Measurements from ENCODE around the gene LURAP1L.
A peak's percentile ranks its signal among the peaks of the same experiment; 100 is the strongest.

LURAP1L gene, protein sequence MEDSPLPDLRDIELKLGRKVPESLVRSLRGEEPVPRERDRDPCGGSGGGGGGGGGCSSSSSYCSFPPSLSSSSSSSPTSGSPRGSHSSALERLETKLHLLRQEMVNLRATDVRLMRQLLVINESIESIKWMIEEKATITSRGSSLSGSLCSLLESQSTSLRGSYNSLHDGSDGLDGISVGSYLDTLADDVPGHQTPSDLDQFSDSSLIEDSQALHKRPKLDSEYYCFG

DNA sequence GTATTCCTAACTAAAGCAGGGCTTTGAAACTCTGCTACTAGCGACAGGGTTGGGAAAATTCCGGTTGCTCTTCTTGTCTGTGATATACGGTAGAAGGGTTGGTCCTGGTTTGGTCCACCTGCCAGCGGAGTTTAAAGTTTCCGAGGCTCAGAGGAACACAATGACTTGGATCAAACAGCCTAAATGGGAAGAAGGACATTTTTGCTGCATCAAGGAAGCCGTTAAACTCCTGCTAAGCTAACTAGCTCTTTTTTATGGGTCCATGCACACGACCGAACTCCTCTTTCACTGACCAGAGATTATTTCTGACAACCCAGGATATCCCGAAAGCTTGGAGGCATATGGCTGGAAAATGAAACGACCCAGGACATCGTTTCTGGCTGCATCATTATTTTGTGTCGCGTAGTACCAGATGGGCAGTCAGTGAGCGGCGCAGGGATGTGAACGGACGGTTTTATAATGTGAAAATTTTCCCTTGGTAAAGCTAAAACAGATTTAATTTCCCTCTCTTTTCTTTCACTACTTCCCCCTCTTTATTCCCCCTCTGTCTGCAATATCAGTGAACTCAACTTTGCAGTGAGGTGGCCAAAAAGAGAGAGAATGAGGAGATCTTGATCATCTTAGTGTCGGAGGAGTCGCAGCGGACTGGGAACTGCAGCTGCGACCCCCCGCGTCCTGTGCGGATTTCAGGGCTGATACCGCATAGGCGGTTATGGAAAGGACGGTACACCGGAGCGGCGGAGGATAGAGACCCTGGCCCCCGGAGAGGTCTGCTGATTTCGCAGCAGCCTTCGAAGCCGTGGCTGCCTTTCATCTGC lies at the start of gene LURAP1L:
LURAP1L (plus strand) TSS at position 160 of the 818 bp plus-strand sequence. CDS start 696 bp downstream, outside the sequence.
- DNase-seq = peak; percentile 44
- Histone ChIP-seq H3K9me3 (ENCODE audit: severe bottlenecking) (no peaks in the 10 kb centered on the region), H3K36me3 (no peaks in the 10 kb centered on the region), H3K4me3 (ENCODE audit: low read depth, low read length) (peak within 1 kb of the TSS; percentile 89), H3K27me3 (ENCODE audit: insufficient read depth, low read depth, severe bottlenecking) (no peaks in the 10 kb centered on the region), H3K27ac (no peak within 1 kb of the TSS)
- TF ChIP-seq, protein P1, sequence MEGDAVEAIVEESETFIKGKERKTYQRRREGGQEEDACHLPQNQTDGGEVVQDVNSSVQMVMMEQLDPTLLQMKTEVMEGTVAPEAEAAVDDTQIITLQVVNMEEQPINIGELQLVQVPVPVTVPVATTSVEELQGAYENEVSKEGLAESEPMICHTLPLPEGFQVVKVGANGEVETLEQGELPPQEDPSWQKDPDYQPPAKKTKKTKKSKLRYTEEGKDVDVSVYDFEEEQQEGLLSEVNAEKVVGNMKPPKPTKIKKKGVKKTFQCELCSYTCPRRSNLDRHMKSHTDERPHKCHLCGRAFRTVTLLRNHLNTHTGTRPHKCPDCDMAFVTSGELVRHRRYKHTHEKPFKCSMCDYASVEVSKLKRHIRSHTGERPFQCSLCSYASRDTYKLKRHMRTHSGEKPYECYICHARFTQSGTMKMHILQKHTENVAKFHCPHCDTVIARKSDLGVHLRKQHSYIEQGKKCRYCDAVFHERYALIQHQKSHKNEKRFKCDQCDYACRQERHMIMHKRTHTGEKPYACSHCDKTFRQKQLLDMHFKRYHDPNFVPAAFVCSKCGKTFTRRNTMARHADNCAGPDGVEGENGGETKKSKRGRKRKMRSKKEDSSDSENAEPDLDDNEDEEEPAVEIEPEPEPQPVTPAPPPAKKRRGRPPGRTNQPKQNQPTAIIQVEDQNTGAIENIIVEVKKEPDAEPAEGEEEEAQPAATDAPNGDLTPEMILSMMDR (IDR thresholded peaks at IDR 0.05; ENCODE audit: low read depth, low read length) = no peak

DNA sequence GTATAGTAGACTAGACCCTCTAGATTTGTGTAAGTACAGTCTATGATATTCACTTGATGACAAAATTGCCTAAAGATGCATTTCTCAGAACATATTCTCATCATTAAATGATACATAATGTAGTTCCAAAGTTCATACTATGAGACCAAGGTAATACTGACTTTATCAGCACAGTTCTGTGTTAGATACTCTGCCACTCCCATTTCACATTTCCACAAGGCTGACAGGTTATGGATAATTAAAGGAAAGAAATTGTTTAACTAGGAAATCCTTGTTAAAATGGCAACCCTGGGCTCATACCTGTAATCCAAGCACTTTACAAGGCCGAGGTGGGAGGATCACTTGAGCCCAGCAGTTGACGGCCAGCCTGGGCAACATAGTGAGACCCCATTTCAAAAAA lies 48.0 kb upstream of the LURAP1L start:
- Histone ChIP-seq H3K36me3 (no peaks in the 10 kb centered on the region), H3K27ac (no peak overlapping the region), H3K4me3 (ENCODE audit: low read depth, low read length) (no peak overlapping the region), H3K27me3 (ENCODE audit: insufficient read depth, low read depth, severe bottlenecking) (no peaks in the 10 kb centered on the region), H3K9me3 (ENCODE audit: severe bottlenecking) (no peaks in the 10 kb centered on the region)
- TF ChIP-seq, protein P1 (IDR thresholded peaks at IDR 0.05; ENCODE audit: low read depth, low read length) = no peak
- no peak for DNase-seq

DNA sequence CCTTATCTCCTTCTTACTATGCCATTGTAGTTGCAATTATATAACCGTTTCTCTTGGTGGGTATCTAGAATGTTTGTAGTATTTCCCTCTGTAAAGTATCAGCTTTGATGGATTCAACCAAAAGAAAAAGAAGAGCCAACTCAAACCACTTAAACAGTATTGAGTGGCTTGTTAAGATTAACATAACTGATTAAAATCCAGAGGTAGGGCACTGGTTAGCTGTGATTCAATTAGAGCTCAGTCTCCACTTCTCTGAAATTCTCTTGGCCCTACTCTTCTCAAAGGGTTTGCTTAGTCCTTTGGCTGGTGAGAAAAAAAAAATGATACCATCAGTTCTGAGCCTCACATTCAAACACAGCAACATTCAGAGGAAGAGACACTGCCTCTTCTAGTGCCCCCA lies 44.6 kb upstream of the LURAP1L start:
- Histone ChIP-seq H3K27ac (no peak overlapping the region), H3K9me3 (ENCODE audit: severe bottlenecking) (peaks cover 4% of the 10 kb centered on the region), H3K4me3 (ENCODE audit: low read depth, low read length) (no peak overlapping the region), H3K27me3 (ENCODE audit: insufficient read depth, low read depth, severe bottlenecking) (no peaks in the 10 kb centered on the region), H3K36me3 (no peaks in the 10 kb centered on the region)
- DNase-seq = no peak
- TF ChIP-seq, protein P1 (IDR thresholded peaks at IDR 0.05; ENCODE audit: low read depth, low read length) = no peak

DNA sequence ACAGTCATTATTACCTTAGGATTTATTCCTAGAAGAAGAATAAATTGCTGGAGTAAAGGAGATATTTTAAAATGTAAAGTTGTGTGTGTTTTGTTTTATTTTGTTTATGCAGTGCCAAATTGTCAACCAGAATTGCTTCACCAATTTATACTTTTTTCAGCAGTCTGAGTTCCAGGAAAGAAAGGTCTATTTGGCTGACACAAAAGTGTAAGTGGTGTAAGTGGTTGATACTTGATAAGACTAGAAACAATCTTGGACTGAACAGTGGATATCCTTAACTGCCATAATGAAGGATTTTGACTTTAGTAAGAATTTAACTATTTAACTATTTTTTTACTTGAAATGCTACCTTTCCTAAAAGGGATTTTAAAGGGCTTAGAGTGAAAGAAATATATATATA lies 43.9 kb upstream of the LURAP1L start:
- H3K9me3 ChIP-seq (ENCODE audit: severe bottlenecking) = peaks cover 4% of the 10 kb centered on the region
- no peak overlapping the region for H3K27ac ChIP-seq
- no peak overlapping the region for H3K4me3 ChIP-seq (ENCODE audit: low read depth, low read length)
- H3K36me3 ChIP-seq = no peaks in the 10 kb centered on the region
- TF ChIP-seq, protein P1 (IDR thresholded peaks at IDR 0.05; ENCODE audit: low read depth, low read length) = no peak
- no peaks in the 10 kb centered on the region for H3K27me3 ChIP-seq (ENCODE audit: insufficient read depth, low read depth, severe bottlenecking)
- DNase-seq = no peak

DNA sequence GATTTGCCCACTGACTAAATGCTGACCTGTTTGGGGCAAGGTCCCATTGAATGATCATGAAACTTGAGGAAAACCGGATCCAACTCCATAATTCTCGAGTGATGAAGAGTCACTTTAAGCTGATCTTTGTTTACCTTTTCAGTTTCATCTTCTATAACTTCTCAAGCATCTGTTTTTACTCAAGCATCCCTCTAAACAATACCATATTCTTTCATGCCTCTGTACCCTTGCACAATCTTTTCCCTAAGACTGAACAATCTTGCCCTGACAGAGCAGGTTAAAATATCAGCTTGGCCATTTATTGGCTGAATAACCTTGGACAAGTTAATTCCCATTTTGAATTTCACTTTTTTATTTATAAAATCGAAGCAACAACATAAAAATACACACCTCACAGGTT lies 41.8 kb upstream of the LURAP1L start:
- H3K4me3 ChIP-seq (ENCODE audit: low read depth, low read length) = no peak overlapping the region
- no peak for DNase-seq
- H3K9me3 ChIP-seq (ENCODE audit: severe bottlenecking) = peaks cover 4% of the 10 kb centered on the region
- H3K36me3 ChIP-seq = no peaks in the 10 kb centered on the region
- no peak overlapping the region for H3K27ac ChIP-seq
- TF ChIP-seq, protein P1 (IDR thresholded peaks at IDR 0.05; ENCODE audit: low read depth, low read length) = no peak
- H3K27me3 ChIP-seq (ENCODE audit: insufficient read depth, low read depth, severe bottlenecking) = no peaks in the 10 kb centered on the region
